ENCODE results near the gene OSBPL3. TPM values are rescaled to one million over a fixed set of nuclear protein-coding genes. Genes with fewer than 3 reads are reported as not detected.

OSBPL3 gene
- total RNA-seq, 4 donors from 2014 or later, result 1.2 to 9.0 (median 3.5) TPM

GRCh38 chr7:24756545-24757352 lies 223.2 kb downstream of the OSBPL3 start:
- TF ChIP-seq CTCF (IDR thresholded peaks at IDR 0.05) (no peak), POLR2A (IDR thresholded peaks at IDR 0.05) (peak in 1 of 2 donors; percentile 48)
- Histone ChIP-seq H3K9me3 (no peaks in the 10 kb centered on the region), H3K27ac (peak overlapping the region; percentile 91 to 93), H3K4me3 (peak overlapping the region; percentile 71 to 77), H3K27me3 (no peaks in the 10 kb centered on the region), H3K4me1 (no peaks in the 10 kb centered on the region), H3K36me3 (no peaks in the 10 kb centered on the region)
- DNase-seq, result peak in 1 of 2 donors; percentile 62
- intact Hi-C loops (cut with DNase I; ENCODE audit: low total_unique reads), result no loop called here

- no peaks in the 10 kb centered on the region for H3K36me3 ChIP-seq
- H3K27ac ChIP-seq, result peak overlapping the region; percentile 91 to 93
- intact Hi-C loops (cut with DNase I; ENCODE audit: low total_unique reads), result no loop called here
- no peak for DNase-seq
- no peaks in the 10 kb centered on the region for H3K4me1 ChIP-seq
- no peak overlapping the region for H3K4me3 ChIP-seq
- H3K9me3 ChIP-seq, result no peaks in the 10 kb centered on the region
- TF ChIP-seq POLR2A (IDR thresholded peaks at IDR 0.05) (no peak), CTCF (IDR thresholded peaks at IDR 0.05) (no peak)
- H3K27me3 ChIP-seq, result no peaks in the 10 kb centered on the region
Measured at GRCh38 chr7:24755541-24756407, 224.2 kb downstream of the OSBPL3 start.

- intact Hi-C loops (cut with DNase I; ENCODE audit: low total_unique reads), result no loop called here
- H3K27ac ChIP-seq, result peak overlapping the region; percentile 2 to 93
Measured at GRCh38 chr7:24754906-24755506, 225.0 kb downstream of the OSBPL3 start.

GRCh38 chr7:24752073-24752800 lies 227.7 kb downstream of the OSBPL3 start:
- DNase-seq, result no peak
- intact Hi-C loops (cut with DNase I; ENCODE audit: low total_unique reads), result no loop called here

More at GRCh38 chr7:24754906-24755506, 225.0 kb downstream of the OSBPL3 start:
- Histone ChIP-seq H3K27me3 (no peaks in the 10 kb centered on the region), H3K4me3 (no peak overlapping the region), H3K36me3 (no peaks in the 10 kb centered on the region), H3K4me1 (no peaks in the 10 kb centered on the region), H3K9me3 (no peaks in the 10 kb centered on the region)
- no peak for TF ChIP-seq POLR2A (IDR thresholded peaks at IDR 0.05)
- TF ChIP-seq CTCF (IDR thresholded peaks at IDR 0.05), result no peak
- no peak for DNase-seq

More at GRCh38 chr7:24752073-24752800, 227.7 kb downstream of the OSBPL3 start:
- no peaks in the 10 kb centered on the region for H3K27me3 ChIP-seq
- H3K4me1 ChIP-seq, result no peaks in the 10 kb centered on the region
- no peaks in the 10 kb centered on the region for H3K36me3 ChIP-seq
- H3K27ac ChIP-seq, result peak overlapping the region; percentile 38 to 68
- no peak for TF ChIP-seq CTCF (IDR thresholded peaks at IDR 0.05)
- no peak for TF ChIP-seq POLR2A (IDR thresholded peaks at IDR 0.05)
- no peak overlapping the region for H3K4me3 ChIP-seq
- no peaks in the 10 kb centered on the region for H3K9me3 ChIP-seq

Measured in uterus (tissue), 4 donors.